Activated CD4-positive, alpha-beta T cell treated with anti-CD3 and anti-CD28 coated beads for 4 hours (primary cell): ENCODE results near the gene CGN.

Source experiments
- DNase-seq, 2 donors: peaks; one replicate each; pipeline ENCODE4 v3.0.0-alpha.2; 2020

Gene CGN, protein sequence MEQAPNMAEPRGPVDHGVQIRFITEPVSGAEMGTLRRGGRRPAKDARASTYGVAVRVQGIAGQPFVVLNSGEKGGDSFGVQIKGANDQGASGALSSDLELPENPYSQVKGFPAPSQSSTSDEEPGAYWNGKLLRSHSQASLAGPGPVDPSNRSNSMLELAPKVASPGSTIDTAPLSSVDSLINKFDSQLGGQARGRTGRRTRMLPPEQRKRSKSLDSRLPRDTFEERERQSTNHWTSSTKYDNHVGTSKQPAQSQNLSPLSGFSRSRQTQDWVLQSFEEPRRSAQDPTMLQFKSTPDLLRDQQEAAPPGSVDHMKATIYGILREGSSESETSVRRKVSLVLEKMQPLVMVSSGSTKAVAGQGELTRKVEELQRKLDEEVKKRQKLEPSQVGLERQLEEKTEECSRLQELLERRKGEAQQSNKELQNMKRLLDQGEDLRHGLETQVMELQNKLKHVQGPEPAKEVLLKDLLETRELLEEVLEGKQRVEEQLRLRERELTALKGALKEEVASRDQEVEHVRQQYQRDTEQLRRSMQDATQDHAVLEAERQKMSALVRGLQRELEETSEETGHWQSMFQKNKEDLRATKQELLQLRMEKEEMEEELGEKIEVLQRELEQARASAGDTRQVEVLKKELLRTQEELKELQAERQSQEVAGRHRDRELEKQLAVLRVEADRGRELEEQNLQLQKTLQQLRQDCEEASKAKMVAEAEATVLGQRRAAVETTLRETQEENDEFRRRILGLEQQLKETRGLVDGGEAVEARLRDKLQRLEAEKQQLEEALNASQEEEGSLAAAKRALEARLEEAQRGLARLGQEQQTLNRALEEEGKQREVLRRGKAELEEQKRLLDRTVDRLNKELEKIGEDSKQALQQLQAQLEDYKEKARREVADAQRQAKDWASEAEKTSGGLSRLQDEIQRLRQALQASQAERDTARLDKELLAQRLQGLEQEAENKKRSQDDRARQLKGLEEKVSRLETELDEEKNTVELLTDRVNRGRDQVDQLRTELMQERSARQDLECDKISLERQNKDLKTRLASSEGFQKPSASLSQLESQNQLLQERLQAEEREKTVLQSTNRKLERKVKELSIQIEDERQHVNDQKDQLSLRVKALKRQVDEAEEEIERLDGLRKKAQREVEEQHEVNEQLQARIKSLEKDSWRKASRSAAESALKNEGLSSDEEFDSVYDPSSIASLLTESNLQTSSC

DNA sequence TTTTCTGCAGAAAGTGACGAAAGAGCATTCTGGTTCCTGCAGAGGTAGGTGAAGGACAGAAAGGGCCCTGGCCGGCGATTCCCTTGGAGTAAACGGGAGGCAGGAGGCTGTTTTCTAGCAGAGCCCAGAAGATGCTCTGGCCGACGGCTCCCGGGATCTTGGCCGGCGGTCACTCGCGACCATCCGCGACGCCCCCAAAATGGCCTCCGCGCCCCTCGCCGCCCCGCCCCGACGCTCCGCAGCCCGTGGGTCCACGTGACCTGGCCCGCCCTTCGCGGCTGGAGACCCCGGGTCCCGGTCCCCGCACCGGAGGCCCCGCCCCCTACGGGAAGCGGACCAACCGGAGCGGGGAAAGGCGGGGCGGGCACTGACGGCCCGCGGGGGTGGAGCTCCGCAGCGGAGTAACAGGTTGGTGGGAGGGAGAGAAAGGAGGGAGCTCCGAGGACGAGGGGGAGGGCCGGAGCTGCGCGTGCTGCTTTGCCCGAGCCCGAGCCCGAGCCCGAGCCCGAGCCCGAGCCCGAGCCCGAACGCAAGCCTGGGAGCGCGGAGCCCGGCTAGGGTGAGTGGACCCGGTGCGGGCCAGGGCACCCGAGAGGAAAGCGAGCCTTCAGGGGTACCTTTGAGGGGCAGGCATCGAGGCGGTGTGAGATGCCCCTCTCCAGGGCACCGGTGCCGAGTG is at the start of gene CGN:
CGN (plus strand) TSS at position 431 of the 679 bp plus-strand sequence. CDS start 7,133 bp downstream, outside the sequence.
- peak; percentile 85 for DNase-seq

DNA sequence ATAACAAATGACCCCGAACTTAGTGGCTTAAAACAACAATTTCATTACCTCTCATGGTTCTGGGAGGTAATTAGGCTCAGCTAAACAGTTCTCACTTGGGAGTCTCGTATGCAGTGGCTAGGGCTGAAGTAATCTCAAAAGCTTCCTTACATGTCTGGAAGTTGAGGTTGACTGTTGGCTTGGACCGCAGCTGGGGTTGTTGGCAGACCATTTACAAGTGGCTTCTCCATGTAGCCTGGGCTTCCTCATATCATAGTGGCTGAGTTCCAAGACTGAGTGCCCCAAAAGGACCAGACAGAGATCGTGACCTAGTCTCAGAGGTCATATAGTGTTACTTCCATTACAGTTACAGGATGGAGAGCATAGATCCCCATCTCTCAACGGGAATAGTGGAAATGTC is 49.5 kb upstream of the CGN start:
- DNase-seq = no peak

DNA sequence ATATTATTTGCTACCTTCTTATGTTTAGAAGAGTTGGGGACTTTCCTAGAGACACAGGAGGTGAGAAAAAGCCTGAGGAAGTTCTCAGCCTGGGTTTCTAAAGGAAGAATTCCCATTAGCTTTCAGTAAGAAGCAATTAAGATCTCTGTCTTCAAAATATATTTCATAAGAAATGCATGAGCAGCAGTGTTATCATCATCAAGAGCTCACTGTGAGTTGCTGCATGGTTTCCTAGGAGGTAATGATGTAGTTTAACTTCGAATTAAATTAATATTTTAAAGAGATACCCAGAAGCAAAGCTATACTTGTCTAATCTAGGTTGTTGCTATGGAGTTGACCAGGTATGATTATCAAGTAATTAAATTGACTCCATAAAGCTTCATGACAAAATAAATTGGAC is 46.2 kb upstream of the CGN start:
- no peak for DNase-seq

DNA sequence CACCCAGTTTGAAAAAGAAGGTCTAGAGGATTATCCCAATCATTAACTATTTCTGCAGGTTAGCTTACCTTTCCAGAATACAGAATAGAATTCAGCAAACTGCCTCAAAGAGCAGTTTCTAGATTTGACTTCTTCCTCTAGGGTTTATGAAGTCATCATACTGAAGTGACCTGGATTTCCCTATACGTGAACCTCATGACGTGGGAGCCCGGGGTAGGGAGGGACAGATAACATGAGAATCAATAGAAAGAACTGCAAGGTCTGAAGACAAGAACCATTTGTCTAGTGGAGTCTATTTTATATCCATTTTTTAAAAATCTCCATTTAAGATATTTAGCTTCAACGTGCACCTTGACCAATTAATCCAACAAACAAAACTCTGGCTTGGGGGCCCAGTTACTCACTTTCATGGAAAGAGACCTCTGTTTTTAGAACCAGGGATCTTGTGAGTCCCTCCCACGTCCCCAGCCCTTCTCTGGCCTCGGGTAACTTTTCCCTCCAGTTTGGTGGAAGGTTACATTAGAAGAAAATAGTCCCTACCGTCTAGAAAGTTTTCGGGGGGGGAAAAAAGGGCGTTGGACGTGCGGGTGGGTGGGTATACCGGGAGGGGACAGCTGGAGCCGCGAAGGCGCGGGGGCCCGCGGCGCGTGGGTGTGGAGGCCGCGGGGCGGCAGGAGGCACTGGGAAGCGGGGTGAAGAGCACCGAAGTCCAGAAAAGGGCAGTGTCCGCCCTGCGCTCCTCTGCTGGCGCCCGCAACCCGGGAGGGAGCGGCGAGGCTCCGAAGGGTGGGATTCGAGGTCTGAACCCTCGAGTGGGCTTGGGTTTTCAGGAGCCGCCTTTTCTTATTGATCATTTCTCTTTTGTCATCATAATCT is 38.1 kb upstream of the CGN start:
- DNase-seq = peak; percentile 14 to 22

DNA sequence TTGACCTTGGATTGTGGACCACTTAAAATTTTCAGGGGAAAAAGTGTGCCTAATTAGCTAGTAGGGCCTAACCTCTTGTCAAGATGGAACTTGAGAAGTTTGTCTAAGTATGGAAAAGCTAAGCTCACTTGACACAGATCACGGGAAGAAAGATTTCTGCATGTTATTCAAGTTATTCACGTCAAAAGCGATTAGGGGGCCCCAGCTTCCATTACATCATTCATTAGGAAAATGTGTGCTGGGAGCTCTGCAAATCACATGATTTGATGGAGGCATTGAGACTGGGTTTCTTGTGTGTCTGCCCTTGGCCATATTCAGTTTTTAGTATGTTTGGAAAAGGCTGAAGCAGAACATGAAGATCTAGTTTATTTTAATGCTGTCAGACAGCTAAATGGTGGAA is 36.4 kb upstream of the CGN start:
- DNase-seq = no peak

DNA sequence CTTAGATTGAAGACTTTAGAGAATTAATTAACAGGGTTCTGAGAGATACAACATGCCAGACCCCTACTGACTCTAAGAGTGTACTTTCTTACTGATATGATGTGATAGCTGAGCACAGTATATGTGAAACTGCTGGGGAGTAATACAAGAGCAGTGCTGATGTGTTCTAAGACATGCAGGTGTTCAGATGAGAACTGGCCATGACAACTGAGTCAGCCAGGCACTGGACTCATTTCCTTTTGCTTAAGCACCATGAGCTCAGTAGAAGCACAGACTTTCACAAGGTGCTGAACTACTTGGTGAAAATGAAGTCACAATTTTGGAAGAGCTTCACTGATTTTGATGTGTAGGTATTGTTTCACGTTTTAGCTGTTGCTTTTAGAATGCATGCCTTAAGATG is 36.0 kb upstream of the CGN start:
- DNase-seq = no peak

DNA sequence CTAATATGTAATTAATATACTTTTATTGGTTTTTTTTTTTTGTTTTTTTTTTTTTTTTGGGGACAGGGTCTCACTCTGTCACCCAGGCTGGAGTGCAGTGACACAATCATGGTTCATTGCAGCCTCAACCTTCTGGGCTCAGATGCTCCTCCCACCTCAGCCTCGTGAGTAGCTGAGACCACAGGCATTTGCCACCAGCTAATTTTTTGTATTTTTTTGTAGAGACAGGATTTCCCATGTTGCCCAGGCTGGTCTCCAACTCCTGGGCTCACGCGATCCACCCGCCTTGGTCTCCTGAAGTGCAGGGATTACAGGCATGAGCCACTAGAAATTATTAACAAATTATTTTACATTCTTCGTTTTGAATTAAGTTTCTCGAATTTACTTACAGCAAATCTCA is 35.1 kb upstream of the CGN start:
- DNase-seq = no peak

DNA sequence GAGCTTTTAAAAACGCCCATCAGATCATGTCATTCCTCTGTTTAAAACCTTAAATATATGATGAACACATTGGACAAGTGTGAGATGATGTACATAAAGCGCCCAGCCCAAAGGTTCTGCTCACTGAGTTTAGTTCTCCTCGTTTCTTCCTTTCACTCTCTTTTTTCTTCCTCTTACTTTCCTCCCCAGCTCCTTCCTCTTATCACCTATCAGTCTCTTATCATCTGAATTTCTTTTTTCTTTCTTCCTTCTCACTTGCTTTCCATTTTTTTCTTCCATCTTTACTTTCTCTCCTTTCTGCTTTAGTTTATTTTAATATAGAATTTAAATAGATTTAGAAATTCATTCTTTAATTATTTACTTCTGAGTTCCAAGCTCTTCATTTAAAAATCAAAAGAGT is 34.1 kb upstream of the CGN start:
- no peak for DNase-seq

DNA sequence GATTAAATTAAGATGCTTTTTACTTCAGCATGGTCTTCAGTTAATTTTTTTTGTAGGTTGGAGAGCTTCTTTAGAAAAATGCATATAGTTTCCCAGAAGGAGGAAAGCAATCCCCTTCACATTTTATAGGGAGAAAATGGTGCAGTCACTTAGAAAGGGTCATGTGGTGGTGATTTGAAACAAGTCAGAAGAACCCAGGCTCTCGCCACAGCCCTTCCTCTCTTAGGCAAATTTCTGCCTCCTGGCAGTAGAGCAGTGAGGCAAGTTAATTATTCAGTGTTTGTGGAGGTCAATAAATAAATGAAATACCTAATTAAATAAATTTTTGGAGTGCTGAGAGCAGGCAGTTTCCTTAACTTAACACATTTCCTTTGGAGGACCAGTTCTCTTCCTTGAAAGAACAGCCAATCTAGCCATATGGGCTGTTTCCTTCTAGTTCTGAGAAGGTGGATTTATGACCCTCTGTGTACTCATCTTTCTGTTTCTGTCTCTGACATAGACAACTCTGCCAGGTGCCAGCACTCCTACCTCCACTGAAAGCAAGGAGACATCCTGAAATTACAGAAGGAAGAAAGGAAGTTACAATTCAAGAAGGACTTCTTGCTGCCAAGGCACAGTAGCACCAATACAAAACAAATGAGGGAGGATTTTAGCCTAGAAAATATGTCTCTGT is 32.9 kb upstream of the CGN start:
- no peak for DNase-seq

DNA sequence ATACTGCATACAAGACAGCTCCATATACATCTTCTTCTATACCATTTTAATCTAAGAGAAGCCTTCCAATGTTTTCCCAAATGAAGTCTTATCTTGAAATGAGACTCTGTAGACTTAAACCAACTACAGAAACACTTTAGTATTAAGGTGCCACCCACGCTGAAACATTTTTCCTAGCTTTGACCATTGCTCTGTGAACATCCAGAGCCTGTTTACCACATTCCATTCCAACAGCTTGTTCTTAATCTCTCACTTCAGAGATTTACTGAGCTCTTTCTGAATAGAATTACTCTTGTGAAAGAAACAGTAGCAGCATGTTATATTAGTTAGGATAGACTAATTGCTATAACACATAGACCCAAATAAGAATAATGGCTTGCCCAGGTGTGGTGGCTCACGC is 32.3 kb upstream of the CGN start:
- no peak for DNase-seq

DNA sequence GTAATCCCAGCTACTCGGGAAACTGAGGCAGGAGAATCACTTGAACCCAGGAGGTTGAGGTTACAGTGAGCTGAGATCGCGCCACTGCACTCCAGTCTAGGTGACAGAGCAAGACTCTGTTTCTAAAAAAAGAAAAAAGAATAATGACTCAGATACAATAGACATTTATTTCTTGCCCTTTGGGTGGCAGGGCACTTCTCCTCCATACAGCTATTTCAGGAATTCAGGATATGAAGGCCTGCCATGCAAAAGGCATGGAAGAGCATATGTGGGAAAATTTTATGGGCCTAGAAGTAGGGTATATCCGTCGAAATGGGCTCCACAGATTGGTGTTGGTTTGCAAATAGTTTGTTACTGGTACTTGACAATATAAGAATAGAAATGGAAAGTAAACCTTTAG is 31.7 kb upstream of the CGN start:
- DNase-seq = no peak

DNA sequence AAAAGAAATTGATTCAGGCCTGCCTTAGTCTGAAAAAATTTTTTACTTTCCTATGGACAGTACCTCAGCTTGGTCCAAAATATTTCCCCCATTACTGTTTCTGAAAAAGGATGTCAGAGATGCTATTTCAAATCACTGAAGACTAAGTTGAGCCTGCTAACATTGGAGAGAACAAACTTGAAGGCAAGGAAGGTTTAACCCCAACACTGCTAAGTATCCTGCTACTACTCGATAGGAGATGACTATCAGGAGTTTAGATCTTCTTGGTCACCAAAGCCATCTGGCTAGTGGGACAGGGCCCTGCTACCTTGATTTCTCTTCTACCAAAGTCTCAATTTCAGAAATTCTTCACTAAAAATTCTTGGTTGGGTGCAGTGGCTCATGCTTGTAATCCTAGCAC is 29.2 kb upstream of the CGN start:
- no peak for DNase-seq

DNA sequence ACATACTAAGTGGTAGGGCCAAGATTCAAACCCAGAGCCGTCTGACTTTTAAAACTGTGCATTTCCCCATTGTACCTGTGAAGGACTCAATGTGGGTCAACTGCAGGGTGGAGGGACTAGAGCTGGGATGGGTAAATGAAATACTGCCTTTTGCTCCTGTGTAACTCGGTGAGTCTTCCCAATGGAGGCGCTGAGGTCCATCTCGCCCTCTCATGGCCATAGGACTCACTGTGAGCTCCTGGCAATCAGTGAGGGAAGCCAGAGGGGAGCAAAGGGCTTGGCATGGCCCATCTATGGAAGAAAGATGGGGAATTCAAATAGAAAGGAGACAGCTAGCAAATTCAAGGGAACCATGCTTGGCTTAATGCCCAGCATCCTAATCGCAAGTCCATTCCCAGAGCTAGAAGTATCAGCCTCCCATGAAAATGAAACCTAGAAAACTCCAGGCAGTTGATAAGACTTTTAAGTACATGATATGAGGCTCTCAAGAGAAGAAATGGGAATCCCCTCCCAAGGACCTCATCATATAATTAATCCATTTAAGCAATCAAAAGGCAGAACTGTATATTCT is 25.4 kb upstream of the CGN start:
- DNase-seq = no peak

DNA sequence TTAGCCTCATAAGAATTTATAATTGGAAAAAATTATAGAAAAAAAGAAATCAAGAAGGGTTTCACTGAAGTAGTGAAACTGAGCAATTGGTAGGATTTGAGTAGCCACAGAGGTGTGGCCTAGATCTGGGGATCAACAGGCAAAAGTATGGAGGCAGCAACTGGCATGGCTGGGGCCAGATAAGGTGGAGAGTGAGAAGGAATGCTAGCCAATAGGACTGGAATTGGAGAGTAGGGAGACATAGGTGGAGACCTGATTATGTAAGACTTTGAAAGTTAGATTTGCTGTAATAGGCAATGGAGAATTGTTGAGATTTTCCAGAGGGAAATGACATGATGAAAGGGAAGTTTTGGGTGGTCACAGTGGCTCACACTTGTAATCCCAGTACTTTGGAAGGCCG is 24.6 kb upstream of the CGN start:
- no peak for DNase-seq

DNA sequence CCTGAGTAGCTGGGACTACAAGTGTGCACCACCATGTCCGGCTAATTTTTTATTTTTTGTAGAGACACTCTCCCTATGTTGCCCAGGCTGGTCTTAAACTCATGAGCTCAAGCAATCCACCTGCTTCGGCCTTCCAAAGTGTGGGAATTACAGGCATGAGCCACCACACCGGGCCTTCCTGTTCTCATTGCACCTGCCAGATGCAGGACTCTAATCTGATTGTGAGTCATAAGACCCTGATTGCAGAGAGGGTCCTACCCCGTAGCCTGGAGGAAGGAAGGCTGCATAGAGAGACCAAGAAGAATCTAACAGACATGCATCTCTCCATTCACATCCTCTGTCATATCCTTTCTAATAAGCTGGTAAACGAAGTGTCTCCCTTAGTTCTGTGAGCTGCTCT is 19.5 kb upstream of the CGN start:
- DNase-seq = no peak

DNA sequence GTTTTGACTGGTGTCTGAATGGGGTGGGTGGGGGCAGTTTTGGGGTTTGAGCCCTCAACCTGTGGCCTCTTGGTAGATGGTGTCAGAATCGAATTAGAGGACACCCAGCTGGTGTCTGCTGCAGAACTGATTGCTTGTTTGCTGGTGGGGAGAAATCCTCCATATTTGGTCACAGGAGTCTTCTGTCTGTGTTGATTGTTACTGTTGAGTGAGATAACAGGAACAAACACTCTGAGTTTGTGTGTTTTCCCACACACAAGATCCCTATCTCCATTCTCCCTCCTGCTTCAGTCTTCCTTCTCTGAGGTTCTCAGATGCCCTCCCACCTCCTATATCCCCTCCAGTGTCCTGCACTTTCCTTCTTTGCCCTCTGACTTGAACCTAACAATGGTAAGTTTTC is 19.1 kb upstream of the CGN start:
- no peak for DNase-seq

DNA sequence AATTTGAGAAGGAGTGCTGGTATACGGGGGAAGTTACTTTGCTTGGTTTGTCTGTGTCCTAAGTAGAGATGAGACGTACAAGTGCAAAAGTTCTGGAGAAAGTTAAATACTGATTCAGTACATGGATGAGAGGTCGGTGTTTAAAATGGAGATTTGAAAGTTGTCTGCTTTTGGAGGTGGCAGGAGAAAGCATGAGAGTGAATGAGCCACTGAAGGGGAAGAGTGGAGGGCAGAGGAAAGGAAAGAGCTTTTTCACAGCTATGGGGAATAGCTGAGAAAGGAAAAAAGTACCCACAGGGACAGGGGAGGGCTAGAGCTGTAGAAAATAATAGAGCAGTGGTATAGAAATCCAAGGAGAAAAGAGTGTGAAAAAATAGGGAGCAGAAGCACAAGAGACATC is 18.1 kb upstream of the CGN start:
- no peak for DNase-seq

DNA sequence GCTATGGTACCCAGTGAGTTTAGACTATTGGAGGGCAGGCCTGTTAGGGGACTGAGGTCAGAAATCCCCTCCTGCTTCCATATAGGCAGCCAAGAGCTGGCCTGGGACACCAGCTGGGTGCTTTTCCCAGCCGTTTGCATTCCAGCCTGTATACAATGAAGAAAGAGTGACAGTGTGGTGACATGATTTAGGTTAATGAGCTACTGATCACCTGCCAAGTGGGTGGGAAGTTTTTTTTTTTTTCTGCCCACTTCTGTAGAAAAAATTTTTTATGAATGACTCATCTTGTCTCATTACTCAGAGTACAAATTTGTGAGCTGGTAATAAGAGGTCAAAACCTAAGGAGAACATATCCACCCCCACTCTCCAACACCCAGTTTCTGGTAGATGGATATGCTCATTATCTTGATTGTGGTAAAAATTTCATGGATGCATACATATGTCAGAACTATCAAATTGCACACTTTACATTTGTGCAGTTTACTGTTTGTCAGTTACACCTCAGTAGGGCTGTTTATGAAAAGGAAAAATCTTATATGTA is 16.4 kb upstream of the CGN start:
- DNase-seq = no peak

DNA sequence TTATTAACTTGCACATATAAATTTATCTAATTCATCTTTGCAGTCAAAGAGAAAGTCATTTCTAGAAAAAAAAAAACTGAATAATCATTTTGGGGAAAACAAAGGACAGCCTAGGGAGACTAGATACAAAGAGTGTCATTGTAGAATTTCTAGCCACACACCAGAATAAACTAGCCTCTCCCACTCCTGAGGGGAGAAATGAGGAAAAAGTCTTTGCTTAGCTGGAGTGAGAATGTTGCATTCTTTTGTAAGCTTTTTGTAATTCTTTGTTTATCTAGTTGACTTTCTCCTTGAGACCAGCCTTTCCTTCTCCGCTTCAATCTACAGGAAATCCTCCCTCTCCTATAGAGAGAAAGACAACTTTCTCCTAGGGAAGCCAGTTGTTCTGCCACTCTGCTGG is 15.9 kb upstream of the CGN start:
- no peak for DNase-seq

DNA sequence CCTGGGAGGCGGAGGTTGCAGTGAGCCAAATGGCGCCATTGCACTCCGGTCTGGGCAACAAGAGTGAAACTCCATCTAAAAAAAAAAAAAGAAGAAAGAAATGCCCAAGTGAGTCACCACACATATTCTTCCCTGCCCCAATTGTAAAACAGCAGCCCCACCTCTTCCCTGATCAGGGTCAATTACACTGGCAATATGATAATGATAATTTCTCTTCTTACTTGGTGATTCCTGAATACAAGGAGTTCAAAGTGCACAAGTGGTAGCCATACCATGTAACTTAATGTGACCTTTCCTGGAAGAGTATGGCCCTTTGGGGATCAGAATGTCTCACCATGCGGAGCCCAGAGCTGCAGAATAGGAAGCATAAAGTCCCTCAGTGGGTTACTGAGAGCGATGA is 11.8 kb upstream of the CGN start:
- no peak for DNase-seq

DNA sequence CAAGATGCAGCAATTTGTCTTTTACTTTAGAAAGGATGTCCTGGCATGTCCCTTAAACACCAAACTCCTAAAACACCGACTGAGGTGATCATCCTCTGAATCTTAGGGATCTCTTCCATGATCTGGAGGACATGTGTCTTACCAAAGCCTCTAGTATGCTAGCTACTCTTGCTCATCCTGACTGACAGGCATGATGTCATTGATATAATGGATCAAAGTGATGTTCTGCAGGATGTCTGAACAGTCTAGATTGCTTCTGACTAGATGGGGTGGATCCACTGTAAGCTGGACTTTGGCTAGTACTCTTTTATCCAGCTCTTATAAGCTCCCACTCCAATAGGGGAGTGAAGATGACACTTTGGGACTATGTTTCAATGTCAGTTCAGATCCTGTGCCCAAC is 11.3 kb upstream of the CGN start:
- no peak for DNase-seq
